ENCODE results near the gene METTL27.
"Not testable (repeated sequence)": the region's sequence is repeated elsewhere in the genome, so short reads cannot be mapped to it uniquely, and the experiment has no call there.

The METTL27 gene

GRCh38 chr7:73869011-73869798 lies 26.9 kb upstream of the METTL27 start:
- DNase-seq (ENCODE audit: low spot score) = no peak

DNA sequence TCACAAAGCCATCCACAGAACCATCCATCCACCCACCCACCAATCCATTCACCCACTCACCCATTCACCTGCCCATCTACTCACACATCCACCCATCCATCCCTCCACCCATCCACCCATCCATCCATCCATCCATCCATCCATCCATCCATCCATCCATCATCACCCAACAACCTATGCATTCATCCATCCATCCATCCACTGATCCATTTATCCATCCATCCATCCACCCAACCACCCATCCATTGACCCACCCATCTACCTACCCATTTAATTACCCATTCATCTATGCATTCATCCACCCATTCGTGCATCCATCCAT lies 24.1 kb upstream of the METTL27 start:
- DNase-seq (ENCODE audit: low spot score) = no peak

- DNase-seq (ENCODE audit: low spot score) = peak; percentile 76
Measured at GRCh38 chr7:73865738-73866445, 23.6 kb upstream of the METTL27 start.

- no peak for DNase-seq (ENCODE audit: low spot score)
Measured at GRCh38 chr7:73864981-73865711, 22.8 kb upstream of the METTL27 start.

GRCh38 chr7:73861305-73861704 lies 19.0 kb upstream of the METTL27 start:
- no peak for DNase-seq (ENCODE audit: low spot score)

GRCh38 chr7:73860859-73861258 lies 18.5 kb upstream of the METTL27 start, which contains the start of gene TMEM270:
Gene TMEM270, plus strand, starts transcription at chr7:73861159. Its CDS starts 36 bp downstream, at chr7:73861195.
- DNase-seq (ENCODE audit: low spot score) = no peak

DNA sequence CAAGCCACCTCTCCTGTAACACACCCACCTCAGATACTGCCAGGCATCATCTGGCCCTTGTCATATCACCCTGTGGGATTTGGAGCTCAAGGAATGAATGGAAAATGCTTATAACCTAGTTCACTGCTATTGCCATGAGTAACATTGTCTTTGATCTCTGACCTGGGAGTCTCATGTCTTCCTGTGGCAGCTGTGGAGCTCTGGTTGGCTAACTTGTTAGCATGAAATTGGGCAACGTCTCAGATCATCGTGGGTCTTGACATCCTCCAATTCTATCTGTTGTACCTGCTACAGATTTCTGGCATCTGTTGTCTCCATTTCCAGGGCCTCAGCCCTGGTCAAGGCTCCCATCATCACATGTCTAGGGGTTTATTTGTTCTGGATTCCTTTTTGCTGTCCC lies 16.5 kb upstream of the METTL27 start:
- peak; percentile 54 for DNase-seq (ENCODE audit: low spot score)

DNA sequence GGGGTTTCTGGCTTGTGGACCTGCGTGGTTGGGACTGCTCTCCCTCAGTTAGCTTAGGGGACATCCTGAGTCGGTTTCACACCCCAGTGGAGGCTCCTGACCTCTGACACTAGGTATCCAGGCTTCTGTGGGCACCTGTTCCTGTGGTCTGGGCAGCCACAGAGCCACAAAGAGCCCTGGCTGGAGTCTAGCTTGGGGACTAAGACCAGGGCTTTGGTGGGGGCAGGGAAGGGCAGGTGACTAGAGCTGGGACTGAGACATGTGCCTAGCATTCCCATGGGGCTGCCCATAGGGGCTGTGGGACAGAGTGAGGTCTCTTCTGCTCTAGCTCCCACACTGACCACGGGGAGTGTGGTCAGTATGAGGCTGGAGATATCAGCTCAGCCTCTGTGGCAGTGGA lies 14.6 kb upstream of the METTL27 start:
- DNase-seq (ENCODE audit: low spot score) = no peak

DNA sequence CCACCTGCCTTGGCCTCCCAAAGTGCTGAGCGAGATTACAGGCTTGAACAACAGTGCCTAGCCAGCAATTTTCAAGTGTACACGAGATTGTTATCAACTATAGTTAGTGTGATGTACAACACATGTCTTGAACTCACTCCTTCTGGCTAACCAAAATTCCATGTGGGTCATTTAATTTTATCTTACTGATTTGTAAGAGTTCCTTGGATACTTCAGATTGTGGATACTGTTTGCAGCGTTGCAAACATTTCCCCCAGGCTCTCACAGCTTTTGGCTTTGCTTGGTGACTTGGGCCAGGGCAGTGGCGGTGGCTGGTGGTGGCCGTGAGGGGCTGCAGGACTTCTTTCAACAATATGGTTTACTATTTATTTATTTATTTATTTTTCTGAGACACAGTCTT lies 10.2 kb upstream of the METTL27 start:
- DNase-seq (ENCODE audit: low spot score) = no peak

GRCh38 chr7:73851410-73852338 lies 9.4 kb upstream of the METTL27 start:
- peak; percentile 100 for DNase-seq (ENCODE audit: low spot score)

DNA sequence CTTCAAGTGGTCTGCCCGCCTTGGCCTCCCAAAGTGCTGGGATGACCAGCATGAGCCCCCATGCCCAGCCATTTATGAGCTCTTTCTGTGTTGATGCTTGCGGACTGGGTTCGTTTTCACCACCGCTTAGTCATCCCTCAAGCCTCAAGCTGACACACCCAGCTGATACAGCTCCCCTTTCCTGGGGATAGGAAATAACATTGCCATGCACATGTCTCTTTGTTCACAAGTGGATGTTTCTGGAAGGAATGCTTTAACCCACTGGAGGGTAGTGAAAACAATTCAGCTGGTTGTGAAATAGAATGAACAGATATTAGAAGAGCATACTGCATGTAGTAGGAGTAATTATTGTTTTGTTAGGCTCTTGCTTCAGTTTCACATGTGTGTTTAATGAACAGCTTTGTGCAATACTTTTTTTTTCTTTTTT lies 8.5 kb upstream of the METTL27 start:
- DNase-seq (ENCODE audit: low spot score) = peak; percentile 99

DNA sequence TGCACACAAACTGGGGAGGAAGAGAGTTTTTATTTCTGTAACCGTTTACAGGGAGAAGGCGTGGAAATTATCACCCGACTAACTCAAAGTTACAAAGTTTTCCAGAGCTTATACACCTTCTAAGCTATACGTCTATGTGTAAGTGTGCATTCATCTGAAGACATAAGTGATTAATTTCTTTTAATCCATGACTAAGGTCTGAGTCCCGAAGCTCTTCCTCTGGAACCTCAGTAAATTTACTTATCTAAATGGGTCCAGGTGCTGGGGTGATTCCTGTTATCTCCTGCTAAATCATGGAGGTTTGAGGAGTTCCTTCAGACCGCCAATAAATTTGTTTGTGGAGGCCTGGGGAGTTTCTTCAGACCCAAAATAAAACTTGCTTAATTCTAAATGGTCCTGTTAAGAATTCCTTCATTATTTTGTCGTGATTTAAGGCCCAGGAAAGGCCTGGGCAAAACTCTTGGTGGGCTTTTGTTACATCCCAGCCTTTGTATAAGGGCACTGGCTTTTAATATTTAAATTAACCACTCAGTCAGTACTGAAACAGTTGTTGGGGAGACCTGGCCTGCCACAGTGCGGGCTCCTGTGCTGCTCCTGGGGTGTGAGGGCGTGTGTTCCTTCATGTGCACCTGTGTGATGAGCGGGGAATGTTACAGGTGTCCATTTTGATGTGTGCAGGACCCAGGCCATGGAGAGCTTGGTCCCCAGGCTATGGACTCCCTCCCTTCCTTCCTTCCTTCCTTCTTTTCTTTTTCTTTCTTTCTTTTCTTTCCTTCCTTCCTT lies 5.8 kb upstream of the METTL27 start:
- DNase-seq (ENCODE audit: low spot score) = no peak

DNA sequence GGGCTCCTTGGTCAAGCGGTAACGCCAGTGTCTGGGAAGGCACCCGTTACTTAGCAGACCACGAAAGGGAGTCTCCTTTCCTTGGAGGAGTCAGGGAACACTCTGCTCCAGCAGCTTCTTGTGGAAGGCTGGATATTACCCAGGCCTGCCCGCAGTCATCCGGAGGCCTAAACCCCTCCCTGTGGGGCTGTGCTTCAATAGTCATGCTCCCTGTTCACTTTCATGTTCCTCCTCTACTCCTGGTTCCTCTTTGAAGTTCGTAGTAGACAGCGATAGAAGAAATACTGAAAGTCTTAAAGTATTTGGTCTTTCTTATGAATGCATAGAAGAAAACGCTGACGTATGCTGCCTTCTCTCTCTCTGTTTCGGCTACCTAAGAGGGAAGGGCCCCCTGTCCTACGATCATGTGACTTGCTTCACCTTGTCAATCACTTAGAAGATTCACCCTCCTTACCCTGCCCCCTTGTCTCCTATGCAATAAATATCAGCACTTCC lies 3.4 kb upstream of the METTL27 start:
- DNase-seq (ENCODE audit: low spot score) = not testable (repeated sequence)

DNA sequence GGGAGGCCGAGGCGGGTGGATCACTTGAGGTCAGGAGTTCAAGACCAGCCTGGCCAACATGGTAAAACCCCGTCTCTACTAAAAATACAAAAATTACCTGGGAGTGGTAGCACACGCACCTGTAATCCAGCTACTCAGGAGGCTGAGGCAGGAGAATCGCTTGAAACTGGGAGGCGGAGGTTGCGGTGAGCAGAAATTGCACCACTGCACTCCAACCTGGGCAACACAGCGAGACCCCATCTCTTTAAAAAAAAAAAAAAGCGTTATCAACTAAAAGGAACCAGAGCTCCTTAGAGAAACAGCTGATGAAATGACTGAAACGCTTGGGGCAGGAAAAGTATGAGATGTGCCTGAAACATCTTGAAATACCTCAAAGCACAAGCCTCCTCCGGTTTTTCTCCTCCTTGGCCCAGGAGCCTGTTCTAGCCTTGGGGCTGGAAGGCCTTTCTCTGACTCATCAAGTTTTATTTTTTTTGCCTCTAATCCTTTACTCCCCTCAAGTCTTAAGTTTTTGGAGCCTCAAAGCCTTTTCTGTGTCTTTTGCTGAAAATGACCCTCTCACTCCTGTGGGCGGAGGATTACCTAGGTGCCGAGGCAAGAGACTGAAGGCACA lies 2.6 kb upstream of the METTL27 start:
- DNase-seq (ENCODE audit: low spot score) = no peak

DNA sequence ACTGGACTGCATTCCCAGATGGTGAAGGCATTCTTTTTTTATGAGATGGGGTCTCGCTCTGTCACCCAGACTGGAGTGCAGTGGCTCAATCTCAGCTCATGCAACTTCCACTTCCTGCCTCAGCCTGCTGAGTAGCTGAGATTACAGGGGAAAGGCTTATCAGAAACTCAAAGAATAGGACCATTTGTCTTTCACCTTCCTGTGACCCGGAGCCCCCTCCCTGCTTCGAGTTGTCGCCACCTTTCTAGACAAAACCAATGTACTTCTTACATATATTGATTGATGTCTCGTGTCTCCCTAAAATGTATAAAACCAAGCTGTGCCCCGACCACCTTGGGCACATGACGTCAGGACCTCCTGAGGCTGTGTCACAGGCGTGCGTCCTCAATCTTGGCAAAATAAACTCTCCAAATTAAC lies 1.8 kb upstream of the METTL27 start:
- DNase-seq (ENCODE audit: low spot score) = no peak

DNA sequence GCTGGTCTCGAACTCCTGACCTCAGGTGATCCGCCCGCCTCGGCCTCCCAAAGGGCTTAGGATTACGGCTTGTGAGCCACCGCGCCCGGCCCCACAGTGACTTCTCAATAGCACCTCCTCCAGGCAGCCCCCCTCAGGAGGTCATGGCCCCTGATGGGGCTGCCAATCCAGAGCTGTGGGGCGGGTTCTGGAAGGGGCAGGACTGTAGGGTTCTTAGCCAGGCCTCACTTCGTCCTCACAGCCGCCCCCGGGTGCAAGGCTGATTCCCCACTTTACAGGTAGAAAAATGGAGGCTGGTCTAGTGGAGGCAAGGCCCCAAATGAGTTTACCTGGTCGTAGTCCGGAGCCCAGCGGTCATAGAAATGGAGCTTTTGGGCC lies 638 bp downstream of the METTL27 start:
- DNase-seq (ENCODE audit: low spot score) = no peak

- DNase-seq (ENCODE audit: low spot score) = no peak
Measured at GRCh38 chr7:73840715-73841379, 1.5 kb downstream of the METTL27 start.

DNA sequence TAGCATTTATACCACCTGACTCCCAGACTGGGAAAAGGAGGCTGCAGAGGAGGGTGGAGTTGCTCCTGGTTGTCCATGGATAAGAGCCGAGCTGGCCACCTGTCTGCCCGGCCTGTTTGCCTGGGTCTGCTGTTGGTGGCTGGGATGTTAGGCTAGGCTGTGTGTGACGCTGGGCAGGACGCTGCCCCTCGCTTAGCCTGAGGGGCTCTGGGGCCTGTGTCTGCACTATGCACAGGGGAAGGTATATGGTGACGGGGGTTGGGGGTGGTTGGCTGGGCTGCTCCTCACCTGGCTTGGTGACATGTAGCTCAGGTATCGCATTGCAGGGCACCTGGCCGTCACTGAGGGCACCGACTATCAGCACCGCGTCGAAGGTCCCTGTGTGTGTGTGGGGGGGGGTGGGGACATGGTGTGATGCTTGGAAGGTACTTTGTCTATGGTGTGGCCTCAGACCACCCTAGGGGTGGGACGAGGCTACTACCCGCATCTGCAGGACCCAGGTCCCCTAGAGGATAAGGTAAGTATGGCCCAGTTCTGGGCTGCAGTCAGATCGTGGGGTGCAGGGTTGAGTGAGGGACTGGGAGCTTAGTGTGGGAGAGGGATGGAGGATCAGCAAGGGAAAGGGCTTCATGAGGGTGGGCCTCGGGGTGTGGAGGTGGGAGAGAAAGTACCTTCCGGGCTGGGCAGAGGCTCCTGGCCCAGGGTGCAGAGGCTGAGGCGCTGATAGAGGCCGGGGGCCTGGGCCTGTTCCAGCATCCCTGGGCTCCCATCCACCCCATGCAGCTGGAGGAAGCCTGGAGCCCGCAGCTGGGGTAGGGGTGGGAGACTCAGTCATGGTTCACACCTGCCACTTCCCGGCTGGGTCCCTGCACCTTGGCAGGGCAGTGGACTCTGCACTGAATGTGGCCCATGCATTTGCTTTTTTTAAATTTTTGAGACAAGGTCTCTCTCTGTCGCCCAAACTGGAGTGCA lies 2.3 kb downstream of the METTL27 start:
- DNase-seq (ENCODE audit: low spot score) = no peak

DNA sequence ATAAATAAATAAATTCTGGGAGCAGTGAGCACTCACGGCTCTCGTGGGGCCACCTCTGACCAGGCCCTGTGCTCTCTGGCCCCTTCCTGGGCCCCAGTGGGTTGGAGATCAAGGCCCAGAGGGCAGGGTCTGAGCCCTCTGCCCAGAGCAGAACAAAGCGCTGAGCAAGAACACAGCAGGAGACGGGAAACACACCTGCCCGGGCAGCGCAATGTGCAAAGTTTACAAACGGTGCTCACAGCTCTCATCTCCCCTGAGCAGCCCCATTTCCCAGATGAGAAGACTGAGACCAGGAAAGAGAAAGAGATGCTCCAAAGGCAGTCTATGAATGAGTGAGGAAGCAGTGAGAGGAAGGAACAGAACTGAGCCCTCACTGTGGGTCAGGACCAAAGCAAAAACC lies 3.0 kb downstream of the METTL27 start:
- no peak for DNase-seq (ENCODE audit: low spot score)

Measured in SW480 (cell line).